Pons (tissue), 1 donor: Measurements from ENCODE around the gene CPEB1.
"Not testable (repeated sequence)": the region's sequence is repeated elsewhere in the genome, so short reads cannot be mapped to it uniquely, and the experiment has no call there.

ENCODE experiments used
- DNase-seq: peaks from one replicate; pipeline ENCODE4 v3.0.0-alpha.2; 2016; ENCODE audit warnings: low spot score

Gene CPEB1

DNA sequence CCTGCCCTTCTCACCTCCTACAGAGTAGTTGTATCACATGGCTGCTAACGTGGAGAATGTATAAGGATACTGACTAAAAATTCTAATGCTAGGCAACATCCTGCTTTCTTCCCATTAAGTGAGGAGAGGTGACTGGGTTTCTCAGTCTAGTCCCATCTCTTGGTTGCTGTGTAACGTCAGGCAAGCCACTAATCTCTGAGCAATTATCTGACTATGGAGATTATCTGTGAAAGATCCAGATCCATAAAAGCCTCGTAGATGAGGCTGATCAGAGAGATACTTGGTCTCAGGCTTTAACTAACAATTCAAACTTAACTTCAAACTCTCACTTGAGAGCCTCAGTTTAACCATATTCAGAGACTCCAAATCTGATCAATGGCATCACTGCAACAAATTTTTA lies 102.2 kb downstream of the CPEB1 start:
- no peak for DNase-seq

DNA sequence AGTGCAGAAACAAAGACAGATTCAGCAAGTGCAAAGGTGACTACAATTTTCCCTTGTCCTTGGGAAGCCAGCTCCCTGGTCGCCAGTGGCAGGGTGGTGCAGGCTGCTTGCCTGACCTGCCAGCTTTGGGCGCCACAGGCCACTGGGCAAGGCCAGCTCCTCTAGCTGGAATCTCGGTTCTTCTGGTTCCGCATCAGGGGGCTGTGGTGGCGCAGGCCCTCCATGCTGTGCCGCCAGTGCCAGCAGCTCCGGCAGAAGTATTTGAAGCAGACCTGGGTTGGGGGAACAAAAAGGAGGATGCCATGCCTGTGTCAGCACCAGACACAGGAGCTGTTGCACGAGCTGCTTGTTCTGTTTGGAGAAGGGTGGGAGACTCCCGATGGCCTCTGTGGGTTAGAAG lies 102.7 kb downstream of the CPEB1 start:
- no peak for DNase-seq

GRCh38 chr15:82543160-82543559 lies 104.0 kb downstream of the CPEB1 start:
- no peak for DNase-seq

DNA sequence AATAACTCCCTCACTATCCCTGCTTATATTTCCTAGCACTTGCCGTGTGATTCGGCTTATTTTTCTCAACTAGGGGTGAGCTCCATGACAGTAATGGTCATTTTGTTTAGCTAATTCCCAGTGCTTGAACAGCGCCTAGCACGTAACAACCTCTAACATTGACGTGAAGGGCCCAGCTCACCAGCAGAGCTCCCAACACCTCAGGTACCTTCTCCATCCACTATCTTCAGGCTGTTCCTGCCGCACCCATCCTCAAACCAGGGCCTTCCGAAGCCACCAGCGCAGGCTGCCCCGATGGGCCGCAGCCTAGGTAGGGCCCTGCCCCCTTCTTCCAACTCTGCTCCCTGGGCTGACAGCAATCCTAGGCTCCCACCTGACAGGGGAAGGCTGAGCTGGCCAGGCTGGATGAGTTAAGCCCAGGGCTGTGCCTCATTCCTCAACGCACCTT lies 106.2 kb downstream of the CPEB1 start:
- DNase-seq = no peak

DNA sequence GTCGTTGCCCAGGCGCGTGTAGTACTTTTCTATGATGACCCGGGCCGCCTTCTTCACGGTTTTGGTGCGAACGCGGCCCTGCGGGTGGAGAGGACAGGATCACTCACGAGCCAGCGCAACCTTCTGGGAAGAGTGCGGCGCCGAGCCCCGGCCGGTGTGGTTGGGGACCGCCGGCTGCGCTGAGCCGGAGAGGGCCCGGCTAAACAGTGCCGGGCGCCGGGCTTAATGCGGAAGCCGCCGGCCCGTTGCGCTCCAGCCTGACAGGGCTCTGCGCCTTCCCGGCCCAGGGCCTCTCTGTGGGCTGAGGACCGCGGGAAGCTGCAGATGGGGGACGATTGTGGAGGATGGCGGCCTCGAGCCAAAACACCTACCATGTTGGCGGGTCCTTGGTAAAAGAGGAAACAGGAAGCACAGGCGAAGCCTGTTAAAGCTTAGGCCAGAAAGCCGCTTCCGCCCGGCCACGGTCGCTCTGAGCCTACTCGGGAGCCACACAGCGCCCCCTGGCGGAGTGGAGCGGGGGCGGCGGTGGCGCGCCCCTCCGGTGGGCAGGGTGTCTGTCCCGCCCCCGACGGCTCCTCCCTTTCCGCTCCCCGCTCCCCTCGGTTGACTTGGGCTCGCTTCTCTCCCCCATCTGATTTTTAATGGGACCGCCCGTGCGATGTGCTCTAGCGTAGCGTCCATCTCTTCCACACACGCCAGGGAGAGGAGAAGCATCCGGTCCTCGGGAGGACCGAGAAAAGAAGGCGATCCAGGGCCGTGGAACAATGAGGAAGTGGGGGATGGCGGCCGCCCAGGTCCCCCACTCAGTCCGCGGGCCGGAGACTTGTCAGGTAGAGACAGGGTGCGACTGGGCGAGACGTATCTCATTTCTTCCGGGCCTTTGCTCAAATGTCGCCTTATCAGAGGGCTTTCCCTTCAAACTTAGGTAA lies 106.8 kb downstream of the CPEB1 start, which contains the start of gene RPS17:
RPS17 (minus strand) TSS at position 403 of the 929 bp plus-strand sequence; CDS start at position 374, 29 bp downstream.
- peak; percentile 94 for DNase-seq

DNA sequence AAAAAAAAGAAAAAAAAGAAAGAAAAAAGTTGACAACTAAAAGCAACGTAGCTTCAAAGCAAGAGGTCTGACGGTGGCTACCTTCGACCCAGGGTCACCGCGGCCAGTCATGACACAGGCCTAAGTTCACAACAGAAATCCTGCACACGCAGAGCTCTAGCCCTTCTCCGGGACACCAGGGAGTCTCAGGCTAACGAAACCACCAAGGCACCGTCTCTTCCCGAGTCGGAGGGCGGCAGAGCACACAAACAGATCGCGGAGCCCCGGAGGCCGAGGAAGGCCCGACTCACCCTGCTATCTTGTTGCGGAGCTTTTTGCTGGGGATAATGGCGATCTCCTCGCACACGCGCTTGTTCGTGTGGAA lies 107.5 kb downstream of the CPEB1 start:
- peak; percentile 13 for DNase-seq

DNA sequence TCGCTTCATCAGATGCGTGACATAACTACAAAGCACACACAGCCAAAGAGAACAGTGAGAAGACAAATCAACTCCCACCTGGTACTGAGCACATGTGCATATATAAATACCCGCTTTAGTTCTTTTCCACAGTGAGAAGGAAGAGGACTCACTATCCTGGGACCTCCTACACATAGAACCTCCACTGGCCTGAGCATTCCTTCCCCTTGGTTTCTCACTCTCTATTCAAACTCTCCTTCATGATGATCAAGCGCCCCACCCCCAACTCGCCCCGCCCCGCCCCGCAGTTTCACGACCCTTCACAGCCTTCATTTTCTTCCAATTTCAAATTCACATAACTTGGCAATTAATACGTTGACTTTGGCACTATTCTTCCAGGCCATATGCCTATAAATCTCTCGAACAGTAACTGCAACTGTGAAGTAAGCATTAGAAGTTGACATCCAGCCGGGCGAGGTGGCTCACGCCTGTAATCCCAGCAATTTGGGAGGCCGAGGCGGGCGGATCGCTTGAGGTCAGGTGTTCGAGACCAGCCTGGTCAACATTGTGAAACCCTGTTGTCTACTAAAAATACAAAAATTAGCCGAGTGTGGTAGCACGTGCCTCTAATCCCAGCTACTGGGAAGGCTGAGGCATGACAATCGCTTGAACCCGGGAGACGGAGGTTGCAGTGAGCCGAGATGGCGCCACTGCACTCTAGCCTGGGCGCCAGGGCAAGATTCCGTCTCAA lies 108.0 kb downstream of the CPEB1 start:
- DNase-seq = no peak

- DNase-seq = no peak
Measured at GRCh38 chr15:82537351-82537908, 109.7 kb downstream of the CPEB1 start.

DNA sequence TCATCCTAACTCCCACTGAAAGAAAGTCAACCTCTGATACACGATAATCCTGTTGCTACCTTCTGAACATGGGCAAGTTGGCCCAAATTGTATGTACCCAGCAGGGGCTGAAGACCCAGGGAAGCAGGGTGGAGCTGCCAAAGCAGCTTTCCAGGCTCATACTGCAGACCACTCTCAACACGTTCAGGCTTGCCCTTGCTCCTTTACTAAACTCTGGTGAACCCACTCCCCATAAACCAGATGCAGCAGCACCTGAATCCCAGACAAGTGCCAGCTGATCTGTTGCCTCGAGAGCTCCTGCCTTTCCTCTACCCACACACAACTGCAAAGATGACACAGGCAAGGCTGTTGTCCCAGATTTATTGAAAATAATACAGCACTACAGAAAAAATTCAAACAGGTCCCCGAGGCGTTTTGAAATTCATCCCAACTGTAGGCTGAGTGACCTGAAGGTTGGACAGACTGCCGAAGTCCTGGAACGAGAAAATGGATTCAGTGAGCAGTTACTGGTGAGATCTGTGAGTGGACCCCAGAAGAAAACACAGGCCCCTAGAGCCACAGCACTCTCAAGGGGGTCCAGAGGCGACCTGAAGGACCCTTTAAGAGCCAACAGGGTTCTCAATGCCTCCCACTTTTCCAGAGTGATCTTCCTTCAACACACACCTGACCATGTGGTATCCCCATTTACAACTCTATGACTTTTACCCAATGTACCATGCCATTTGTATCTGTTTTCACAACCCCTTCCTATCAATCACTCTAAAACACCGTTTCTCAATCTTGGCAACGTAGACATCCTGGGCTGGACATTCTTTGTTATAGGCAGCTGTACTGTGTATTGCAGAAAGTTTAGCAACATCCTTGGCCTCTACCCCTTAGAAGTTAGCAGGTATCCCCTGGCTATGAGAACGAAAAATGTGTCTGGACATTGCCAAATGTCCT lies 110.5 kb downstream of the CPEB1 start:
- no peak for DNase-seq

- DNase-seq = no peak
Measured at GRCh38 chr15:82535566-82536408, 111.4 kb downstream of the CPEB1 start.

GRCh38 chr15:82535151-82535550 lies 112.0 kb downstream of the CPEB1 start:
- not testable (repeated sequence) for DNase-seq

GRCh38 chr15:82534457-82534861 lies 112.7 kb downstream of the CPEB1 start:
- DNase-seq = not testable (repeated sequence)

GRCh38 chr15:82533801-82534200 lies 113.4 kb downstream of the CPEB1 start:
- DNase-seq = no peak

- no peak for DNase-seq
Measured at GRCh38 chr15:82532991-82533481, 114.1 kb downstream of the CPEB1 start.

- DNase-seq = no peak
Measured at GRCh38 chr15:82532383-82532990, 114.7 kb downstream of the CPEB1 start.

DNA sequence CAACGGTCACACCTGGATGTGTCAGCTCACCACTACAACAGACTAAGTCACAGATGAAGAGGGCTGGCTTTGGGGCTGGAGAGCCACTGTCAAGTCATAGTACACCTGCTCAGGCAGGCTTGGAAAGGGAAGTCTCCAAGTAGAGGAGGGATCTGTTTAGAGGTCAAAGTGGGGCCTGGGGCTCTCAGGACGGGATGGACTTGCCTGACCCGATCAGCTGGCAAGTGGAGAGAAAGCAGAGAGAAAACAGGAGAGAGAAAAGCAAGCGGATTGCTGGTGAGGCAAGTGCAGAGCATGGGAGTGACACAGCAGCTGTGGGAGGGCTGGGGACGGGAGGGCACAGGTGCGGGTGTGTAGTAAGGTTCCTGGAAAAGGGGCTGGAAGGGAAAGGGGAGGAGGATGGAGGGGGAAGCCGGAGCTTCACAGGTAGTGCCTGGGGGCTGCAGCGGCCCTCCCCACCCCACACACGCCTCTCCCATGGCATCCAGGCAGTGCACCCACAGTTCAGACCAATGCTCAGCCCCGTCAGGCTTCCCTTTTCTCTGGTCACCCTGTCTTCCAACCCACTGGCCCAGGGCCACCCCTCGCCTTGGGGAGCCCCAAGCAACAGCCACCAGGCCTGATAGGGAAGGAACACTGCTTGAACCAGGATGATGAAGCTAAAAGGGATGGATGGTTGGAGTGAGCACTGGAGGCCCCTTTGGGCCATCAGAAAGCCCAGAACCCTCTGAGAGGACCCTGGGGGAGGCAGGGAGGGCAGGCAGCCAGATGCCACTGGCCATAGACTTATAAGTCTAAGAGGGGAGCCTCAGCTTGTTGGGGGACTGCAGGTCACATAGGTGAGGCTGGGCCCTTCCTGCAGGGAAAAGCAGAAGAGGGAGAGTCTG lies 115.4 kb downstream of the CPEB1 start:
- DNase-seq = no peak

DNA sequence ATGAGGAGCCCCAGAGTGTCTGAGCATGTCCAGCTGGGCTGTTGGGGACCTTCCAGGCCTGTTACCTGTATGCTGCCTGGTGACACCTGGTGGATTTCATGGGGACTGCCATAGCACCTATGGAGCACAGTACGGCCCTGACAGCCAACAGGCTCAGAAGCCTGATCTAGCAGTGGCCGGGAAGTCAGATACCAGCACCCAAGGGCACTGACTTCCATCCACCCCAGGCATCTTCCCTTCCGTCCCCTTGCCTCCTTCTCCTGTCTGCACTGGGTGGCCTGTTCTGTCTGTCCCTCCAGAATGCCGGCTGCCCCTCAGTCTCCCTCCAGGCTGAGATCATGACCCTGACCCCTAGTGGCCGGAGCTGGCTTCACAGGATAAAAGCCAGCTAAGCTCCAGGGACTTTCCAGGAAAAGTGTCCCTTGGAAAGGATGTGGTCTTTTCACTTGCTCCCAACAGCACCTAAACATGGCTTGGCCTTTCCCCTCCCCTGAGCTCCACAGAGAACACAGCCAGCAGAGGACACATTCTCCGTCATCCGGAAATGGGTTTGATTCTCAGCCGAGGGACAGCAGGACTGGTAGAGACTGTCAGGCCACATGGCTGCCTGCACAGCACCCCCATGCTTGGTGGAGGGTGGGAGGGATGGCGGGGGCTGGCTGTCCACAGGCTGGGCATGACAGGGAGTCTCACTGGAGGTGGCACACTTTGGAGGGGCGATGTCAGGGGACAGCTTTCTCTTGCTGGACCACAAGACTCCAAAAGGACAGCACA lies 116.4 kb downstream of the CPEB1 start:
- DNase-seq = peak; percentile 60

DNA sequence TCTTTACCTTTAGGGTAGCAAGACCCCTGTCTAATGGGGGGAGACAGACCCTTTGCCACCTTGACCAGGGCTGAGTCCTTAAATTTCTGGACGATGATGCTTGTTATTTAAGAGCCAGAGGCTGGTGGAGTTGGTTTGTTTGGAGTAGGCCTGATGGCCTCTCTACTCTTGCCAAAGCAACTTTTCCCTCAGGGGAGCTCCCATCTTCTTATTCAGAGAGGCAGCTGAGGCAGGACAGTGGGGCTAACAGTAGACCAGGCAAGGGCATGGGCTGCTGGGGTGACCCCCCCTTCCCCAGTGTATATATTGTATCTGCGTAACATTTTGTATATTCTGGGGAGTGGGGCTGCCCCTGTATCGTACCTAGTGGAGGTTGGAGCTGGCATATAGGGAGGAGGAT lies 117.2 kb downstream of the CPEB1 start:
- DNase-seq = no peak
